ENCODE results near the gene ZNF575. TPM values are rescaled to one million over a fixed set of nuclear protein-coding genes. Genes with fewer than 3 reads are reported as not detected.

ZNF575 gene
- total and polyA plus RNA-seq, 2 donors from 2014 or later = 2.8 to 3.1 TPM

- H3K9ac ChIP-seq (ENCODE audit: low read length in 3 of 3) = peak overlapping the region in 2 of 3 donors; percentile 17 to 77
- peak overlapping the region; percentile 83 to 89 for H3K27ac ChIP-seq (ENCODE audit: low read depth in 2 of 2, low read length in 2 of 2)
- intact Hi-C loops (cut with DNase I) = loop anchor here (5.0 kb wide), 1 partner anchor 78 kb away; no protein-coding TSS in a partner anchor
- H3K4me3 ChIP-seq (ENCODE audit: low read length in 3 of 3) = peak overlapping the region; percentile 28 to 90 (median 88)
- H3K9me3 ChIP-seq (ENCODE audit: control insufficient read depth in 2 of 3, insufficient read depth in 1 of 3, low read length in 3 of 3) = no peaks in the 10 kb centered on the region
- no peak for TF ChIP-seq CTCF (IDR thresholded peaks at IDR 0.05; ENCODE audit: borderline replicate concordance, extremely low read depth, insufficient read depth)
- peaks cover 0 to 2% (median 0%) of the 10 kb centered on the region in 3 donors for H3K36me3 ChIP-seq (ENCODE audit: control insufficient read depth in 2 of 3, insufficient read depth in 3 of 3, low read length in 3 of 3)
- H3K27me3 ChIP-seq (ENCODE audit: control insufficient read depth, insufficient read depth, low read length) = no peaks in the 10 kb centered on the region
- FAIRE-seq (no peak), DNase-seq (peak; percentile 54 to 83 (median 69))
- H3K4me1 ChIP-seq (ENCODE audit: control insufficient read depth in 2 of 3, insufficient read depth in 2 of 3, low read depth in 1 of 3, low read length in 3 of 3) = peaks cover 0 to 10% (median 9%) of the 10 kb centered on the region in 3 donors
These were observed 7.8 kb upstream of the ZNF575 start for GRCh38 chr19:43524922-43525835.

GRCh38 chr19:43525836-43526771 lies 6.9 kb upstream of the ZNF575 start:
- Histone ChIP-seq H3K4me1 (ENCODE audit: control insufficient read depth in 2 of 3, insufficient read depth in 2 of 3, low read depth in 1 of 3, low read length in 3 of 3) (peaks cover 0 to 10% (median 9%) of the 10 kb centered on the region in 3 donors), H3K9me3 (ENCODE audit: control insufficient read depth in 2 of 3, insufficient read depth in 1 of 3, low read length in 3 of 3) (no peaks in the 10 kb centered on the region), H3K27ac (ENCODE audit: low read depth in 2 of 2, low read length in 2 of 2) (peak overlapping the region; percentile 83 to 89), H3K9ac (ENCODE audit: low read length in 3 of 3) (peak overlapping the region; percentile 23 to 90 (median 77)), H3K27me3 (ENCODE audit: control insufficient read depth, insufficient read depth, low read length) (no peaks in the 10 kb centered on the region), H3K36me3 (ENCODE audit: control insufficient read depth in 2 of 3, insufficient read depth in 3 of 3, low read length in 3 of 3) (peaks cover 0 to 2% (median 0%) of the 10 kb centered on the region in 3 donors), H3K4me3 (ENCODE audit: low read length in 3 of 3) (peak overlapping the region; percentile 65 to 90 (median 88))
- no peak for TF ChIP-seq CTCF (IDR thresholded peaks at IDR 0.05; ENCODE audit: borderline replicate concordance, extremely low read depth, insufficient read depth)
- FAIRE-seq (no peak), DNase-seq (peak; percentile 24 to 82 (median 47))
- intact Hi-C loops (cut with DNase I) = no loop called here

GRCh38 chr19:43526884-43527859 lies 5.8 kb upstream of the ZNF575 start, which contains the start of gene ETHE1:
ETHE1 (minus strand) TSS chr19:43527201; CDS start chr19:43527177, 24 bp downstream.
- Histone ChIP-seq H3K4me3 (ENCODE audit: low read length in 3 of 3) (peak within 1 kb of the TSS; percentile 71 to 90 (median 88)), H3K4me1 (ENCODE audit: control insufficient read depth in 2 of 3, insufficient read depth in 2 of 3, low read depth in 1 of 3, low read length in 3 of 3) (peaks cover 0 to 12% (median 10%) of the 10 kb centered on the region in 3 donors), H3K36me3 (ENCODE audit: control insufficient read depth in 2 of 3, insufficient read depth in 3 of 3, low read length in 3 of 3) (peaks cover 0 to 2% (median 0%) of the 10 kb centered on the region in 3 donors), H3K27ac (ENCODE audit: low read depth in 2 of 2, low read length in 2 of 2) (peak within 1 kb of the TSS; percentile 83 to 89), H3K9ac (ENCODE audit: low read length in 3 of 3) (peak within 1 kb of the TSS; percentile 57 to 90 (median 77)), H3K27me3 (ENCODE audit: control insufficient read depth, insufficient read depth, low read length) (no peaks in the 10 kb centered on the region), H3K9me3 (ENCODE audit: control insufficient read depth in 2 of 3, insufficient read depth in 1 of 3, low read length in 3 of 3) (no peaks in the 10 kb centered on the region)
- DNase-seq (peak; percentile 80 to 94 (median 86)), FAIRE-seq (no peak)
- intact Hi-C loops (cut with DNase I) = no loop called here
- no peak for TF ChIP-seq CTCF (IDR thresholded peaks at IDR 0.05; ENCODE audit: borderline replicate concordance, extremely low read depth, insufficient read depth)
